Measurements from ENCODE around the gene SLN.

GRCh38 chr11:107688322-107688918 is 23.4 kb downstream of the SLN start:
- TF ChIP-seq, protein P1, sequence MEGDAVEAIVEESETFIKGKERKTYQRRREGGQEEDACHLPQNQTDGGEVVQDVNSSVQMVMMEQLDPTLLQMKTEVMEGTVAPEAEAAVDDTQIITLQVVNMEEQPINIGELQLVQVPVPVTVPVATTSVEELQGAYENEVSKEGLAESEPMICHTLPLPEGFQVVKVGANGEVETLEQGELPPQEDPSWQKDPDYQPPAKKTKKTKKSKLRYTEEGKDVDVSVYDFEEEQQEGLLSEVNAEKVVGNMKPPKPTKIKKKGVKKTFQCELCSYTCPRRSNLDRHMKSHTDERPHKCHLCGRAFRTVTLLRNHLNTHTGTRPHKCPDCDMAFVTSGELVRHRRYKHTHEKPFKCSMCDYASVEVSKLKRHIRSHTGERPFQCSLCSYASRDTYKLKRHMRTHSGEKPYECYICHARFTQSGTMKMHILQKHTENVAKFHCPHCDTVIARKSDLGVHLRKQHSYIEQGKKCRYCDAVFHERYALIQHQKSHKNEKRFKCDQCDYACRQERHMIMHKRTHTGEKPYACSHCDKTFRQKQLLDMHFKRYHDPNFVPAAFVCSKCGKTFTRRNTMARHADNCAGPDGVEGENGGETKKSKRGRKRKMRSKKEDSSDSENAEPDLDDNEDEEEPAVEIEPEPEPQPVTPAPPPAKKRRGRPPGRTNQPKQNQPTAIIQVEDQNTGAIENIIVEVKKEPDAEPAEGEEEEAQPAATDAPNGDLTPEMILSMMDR (conservative IDR thresholded peaks at IDR 0.05; ENCODE audit: low read depth, low read length) = no peak
- TF ChIP-seq EZH2 (IDR thresholded peaks at IDR 0.05; ENCODE audit: low read length, unreplicated experiment) = no peak
